Measurements from ENCODE around the gene TTC12. TPM values are rescaled to one million over a fixed set of nuclear protein-coding genes. Genes with fewer than 3 reads are reported as not detected.
A peak's percentile ranks its signal among the peaks of the same experiment; 100 is the strongest.

Gene TTC12
- total and polyA plus RNA-seq, 2 of the 13 experiments (the other 11 are each of a cell fraction or from before 2014, with no cell fraction given), result 5.4 to 11.6 TPM

DNA sequence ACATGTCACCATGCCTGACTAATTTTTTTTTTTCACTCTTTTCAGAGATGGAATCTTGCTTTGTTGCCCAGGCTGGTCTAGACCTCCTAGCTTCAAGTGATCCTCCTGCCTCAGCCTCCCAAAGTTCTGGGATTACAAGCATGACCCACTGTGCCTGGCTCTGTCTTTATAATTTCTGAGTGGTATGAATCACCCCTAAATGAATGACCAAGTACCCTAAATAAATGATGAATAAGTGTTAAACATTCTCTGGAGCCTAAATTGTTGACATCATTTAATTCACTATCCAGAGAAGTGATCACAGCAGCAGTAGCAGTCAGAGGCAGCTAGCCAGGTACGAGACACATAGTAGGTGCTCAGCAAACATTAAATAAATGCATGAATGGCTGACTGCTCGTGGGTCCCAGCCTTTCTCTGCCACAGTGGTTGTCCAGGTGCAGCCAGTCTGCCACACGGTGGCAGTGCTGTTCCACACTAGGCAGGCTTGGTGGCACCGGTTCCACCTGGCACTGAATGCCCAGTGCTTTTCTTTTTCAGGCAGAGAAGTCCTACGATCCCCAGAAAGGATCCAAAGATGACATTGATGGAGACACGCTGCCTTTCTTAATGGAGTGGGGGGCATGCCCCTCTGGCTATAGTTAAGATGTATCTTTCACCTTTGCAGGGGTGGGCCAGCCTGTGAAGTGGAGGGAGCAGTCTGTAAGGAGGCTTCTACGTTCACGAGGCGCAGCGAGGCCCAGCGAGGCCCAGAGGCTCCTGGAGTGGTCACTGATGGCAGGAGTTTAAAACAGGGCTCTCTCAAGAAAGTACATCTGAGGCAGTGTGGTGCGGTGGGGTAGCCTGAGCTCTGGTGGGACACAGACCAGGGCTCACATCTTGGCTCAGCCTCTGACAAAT lies 8.7 kb upstream of the TTC12 start (continued):
- TF ChIP-seq, protein P1, sequence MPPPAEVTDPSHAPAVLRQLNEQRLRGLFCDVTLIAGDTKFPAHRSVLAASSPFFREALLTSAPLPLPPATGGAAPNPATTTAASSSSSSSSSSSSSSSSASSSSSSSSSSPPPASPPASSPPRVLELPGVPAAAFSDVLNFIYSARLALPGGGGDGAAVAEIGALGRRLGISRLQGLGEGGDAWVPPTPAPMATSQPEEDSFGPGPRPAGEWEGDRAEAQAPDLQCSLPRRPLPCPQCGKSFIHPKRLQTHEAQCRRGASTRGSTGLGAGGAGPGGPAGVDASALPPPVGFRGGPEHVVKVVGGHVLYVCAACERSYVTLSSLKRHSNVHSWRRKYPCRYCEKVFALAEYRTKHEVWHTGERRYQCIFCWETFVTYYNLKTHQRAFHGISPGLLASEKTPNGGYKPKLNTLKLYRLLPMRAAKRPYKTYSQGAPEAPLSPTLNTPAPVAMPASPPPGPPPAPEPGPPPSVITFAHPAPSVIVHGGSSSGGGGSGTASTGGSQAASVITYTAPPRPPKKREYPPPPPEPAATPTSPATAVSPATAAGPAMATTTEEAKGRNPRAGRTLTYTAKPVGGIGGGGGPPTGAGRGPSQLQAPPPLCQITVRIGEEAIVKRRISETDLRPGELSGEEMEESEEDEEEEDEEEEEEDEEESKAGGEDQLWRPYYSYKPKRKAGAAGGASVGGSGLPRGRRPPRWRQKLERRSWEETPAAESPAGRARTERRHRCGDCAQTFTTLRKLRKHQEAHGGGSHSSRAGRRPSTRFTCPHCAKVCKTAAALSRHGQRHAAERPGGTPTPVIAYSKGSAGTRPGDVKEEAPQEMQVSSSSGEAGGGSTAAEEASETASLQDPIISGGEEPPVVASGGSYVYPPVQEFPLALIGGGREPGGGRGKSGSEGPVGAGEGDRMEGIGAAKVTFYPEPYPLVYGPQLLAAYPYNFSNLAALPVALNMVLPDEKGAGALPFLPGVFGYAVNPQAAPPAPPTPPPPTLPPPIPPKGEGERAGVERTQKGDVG (CRISPR knock-in tag; IDR thresholded peaks at IDR 0.05; ENCODE audit: borderline replicate concordance), result no peak
- TF ChIP-seq ZFAT (CRISPR knock-in tag; conservative IDR thresholded peaks at IDR 0.05), result no peak
- peak; percentile 87 for TF ChIP-seq RAD21 (CRISPR knock-in tag; IDR thresholded peaks at IDR 0.05)
- peak; percentile 11; the same call in 1 of the 2 replicates for TF ChIP-seq SALL1 (CRISPR knock-in tag; IDR thresholded peaks at IDR 0.05)
- TF ChIP-seq KDM2A (CRISPR knock-in tag; IDR thresholded peaks at IDR 0.05; ENCODE audit: borderline replicate concordance, low read depth), result peak; percentile 47; the same call in 1 of the 2 replicates
- 0 out of 2 replicates have a peak, but pooled peaks have one; percentile 36 for TF ChIP-seq IRF2 (CRISPR knock-in tag; IDR thresholded peaks at IDR 0.05)
- TF ChIP-seq, protein P2, sequence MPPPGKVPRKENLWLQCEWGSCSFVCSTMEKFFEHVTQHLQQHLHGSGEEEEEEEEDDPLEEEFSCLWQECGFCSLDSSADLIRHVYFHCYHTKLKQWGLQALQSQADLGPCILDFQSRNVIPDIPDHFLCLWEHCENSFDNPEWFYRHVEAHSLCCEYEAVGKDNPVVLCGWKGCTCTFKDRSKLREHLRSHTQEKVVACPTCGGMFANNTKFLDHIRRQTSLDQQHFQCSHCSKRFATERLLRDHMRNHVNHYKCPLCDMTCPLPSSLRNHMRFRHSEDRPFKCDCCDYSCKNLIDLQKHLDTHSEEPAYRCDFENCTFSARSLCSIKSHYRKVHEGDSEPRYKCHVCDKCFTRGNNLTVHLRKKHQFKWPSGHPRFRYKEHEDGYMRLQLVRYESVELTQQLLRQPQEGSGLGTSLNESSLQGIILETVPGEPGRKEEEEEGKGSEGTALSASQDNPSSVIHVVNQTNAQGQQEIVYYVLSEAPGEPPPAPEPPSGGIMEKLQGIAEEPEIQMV (CRISPR knock-in tag; IDR thresholded peaks at IDR 0.05; ENCODE audit: low read depth), result no peak
- TF ChIP-seq NFE2L2 (IDR thresholded peaks at IDR 0.05; ENCODE audit: low read length), result no peak
- TF ChIP-seq CCDC6 (CRISPR knock-in tag; IDR thresholded peaks at IDR 0.05), result no peak
- no peak for TF ChIP-seq ZSCAN30 (CRISPR knock-in tag; IDR thresholded peaks at IDR 0.05)
- no peak for TF ChIP-seq HMG20A (CRISPR knock-in tag; IDR thresholded peaks at IDR 0.05; ENCODE audit: borderline replicate concordance)
- TF ChIP-seq STAG1 (CRISPR knock-in tag; IDR thresholded peaks at IDR 0.05), result peak; percentile 99
- 0 out of 2 replicates have a peak, but pooled peaks have one; percentile 37 for TF ChIP-seq ZMAT3 (CRISPR knock-in tag; conservative IDR thresholded peaks at IDR 0.05)
- no peak for TF ChIP-seq ZFP36 (IDR thresholded peaks at IDR 0.05; ENCODE audit: borderline replicate concordance, low read depth, low read length, partially characterized antibody)

Measured in HepG2 (cell line).